GM12878 (cell line): ENCODE data around the gene SPI1. TPM values are rescaled to one million over a fixed set of nuclear protein-coding genes. Genes with fewer than 3 reads are reported as not detected.

ENCODE experiments used
- ATAC-seq: fragments of 200-7000 bp; cut with Tn5 transposase; 3 replicates; pipeline ENCODE4 v1.9.1; 2020; ENCODE audit warnings: mild to moderate bottlenecking, moderate library complexity
- BruUV-seq: library from RNA; stranded (reverse); fragments of 400-500 nt; replicated peaks from 2 replicates; lab custom pipeline; 2021; lab: Mats Ljungman, UMichigan
- CTCF ChIA-PET: fragments of 300-600 bp; sonication (Branson Sonifier 250); formaldehyde crosslinking; extraction: SDS; loops from one replicate; lab custom pipeline; 2021; ENCODE audit warnings: inconsistent platforms; lab: Yijun Ruan, JAX
- POLR2A ChIA-PET: fragments of 350-600 bp; formaldehyde crosslinking; extraction: SDS; loops from one replicate; lab custom pipeline; 2021; ENCODE audit warnings: inconsistent platforms; lab: Charles Lee
- RAD21 ChIA-PET: fragments of 300-600 bp; sonication (Branson Sonifier 250); formaldehyde crosslinking; loops from one replicate; lab custom pipeline; 2023; ENCODE audit warnings: antibody characterized with exemption; ENCODE audit not compliant: unreplicated experiment; lab: Charles Lee
- SMC1A ChIA-PET: fragments of 300-600 bp; sonication (Branson Sonifier 250); formaldehyde crosslinking; loops from one replicate; lab custom pipeline; 2023; ENCODE audit not compliant: unreplicated experiment, uncharacterized antibody; lab: Charles Lee
- DNase-seq: peaks from one replicate; pipeline ENCODE4 v3.0.0-alpha.2; 2011; ENCODE audit warnings: low read depth, low spot score
- FAIRE-seq: peaks from 3 replicates; lab custom pipeline; 2011; peaks lifted over from hg19 to GRCh38; lab: Jason Lieb, UNC
- H2AFZ ChIP-seq: 2 replicates; pipeline ENCODE4 v1.6.0; 2011; ENCODE audit warnings: low read depth, low read length, control low read depth; ENCODE audit not compliant: control insufficient read depth
- H3K27ac ChIP-seq: 2 replicates; pipeline ENCODE4 v1.5.1; 2011; ENCODE audit warnings: control low read depth; ENCODE audit not compliant: control insufficient read depth, insufficient read depth
- H3K27me3 ChIP-seq, 2 experiments: replicated peaks in 1 of 2; 2 replicates each; pipeline versions ENCODE4 v1.6.0 to v1.6.1; 2011; ENCODE audit warnings: low read length in 1 of 2; ENCODE audit not compliant: control insufficient read depth in 2 of 2, insufficient read depth in 2 of 2
- H3K36me3 ChIP-seq, 2 experiments: 2 replicates each; pipeline ENCODE4 v1.5.1; 2011; ENCODE audit warnings: low read length in 1 of 2; ENCODE audit not compliant: control insufficient read depth in 2 of 2, insufficient read depth in 2 of 2
- H3K4me1 ChIP-seq: 2 replicates; pipeline ENCODE4 v1.6.1; 2011; ENCODE audit warnings: mild to moderate bottlenecking, low read length, moderate library complexity, mixed read lengths; ENCODE audit not compliant: control insufficient read depth, insufficient read depth
- H3K4me2 ChIP-seq: 2 replicates; pipeline ENCODE4 v1.6.0; 2011; ENCODE audit warnings: control low read depth; ENCODE audit not compliant: control insufficient read depth, insufficient read depth
- H3K4me3 ChIP-seq: fragments of 200-600 bp; sonication (generic); 2 replicates; pipeline ENCODE4 v1.5.1; 2016
- H3K79me2 ChIP-seq: 2 replicates; pipeline ENCODE4 v1.6.0; 2011; ENCODE audit warnings: low read length; ENCODE audit not compliant: control insufficient read depth, insufficient read depth
- H3K9ac ChIP-seq: 2 replicates; pipeline ENCODE4 v1.8.0; 2011; ENCODE audit warnings: low read length, control low read depth, mixed read lengths; ENCODE audit not compliant: control insufficient read depth, insufficient read depth
- H3K9me3 ChIP-seq: replicated peaks from 3 replicates; pipeline ENCODE4 v1.5.1; 2011; ENCODE audit warnings: mild to moderate bottlenecking, low read length; ENCODE audit not compliant: control insufficient read depth, insufficient read depth
- H4K20me1 ChIP-seq: 2 replicates; pipeline ENCODE4 v1.6.0; 2011; ENCODE audit not compliant: control insufficient read depth, insufficient read depth
- ATF3 ChIP-seq: IDR thresholded peaks from 2 replicates; pipeline ENCODE4 v1.6.1; 2011; ENCODE audit warnings: low read depth, mild to moderate bottlenecking, low read length, moderate library complexity, borderline replicate concordance; ENCODE audit errors: extremely low read depth
- CEBPB ChIP-seq, 2 experiments: fragments of 150-350 bp in 1 of 2; IDR thresholded peaks; 2 replicates each; pipeline ENCODE4 v1.6.1; 2012 to 2014; ENCODE audit warnings: low read depth in 2 of 2, low read length in 2 of 2, borderline replicate concordance in 1 of 2, inconsistent platforms in 1 of 2
- DPF2 ChIP-seq: fragments of 450-650 bp; IDR thresholded peaks from 2 replicates; pipeline ENCODE4 v1.6.1; 2017; ENCODE audit warnings: mild to moderate bottlenecking
- EED ChIP-seq: sonication (generic); IDR thresholded peaks from 2 replicates; pipeline ENCODE4 v1.6.1; 2016; ENCODE audit warnings: antibody characterized with exemption, low read depth
- GATAD2B ChIP-seq: fragments of 450-650 bp; conservative IDR thresholded peaks from 2 replicates; pipeline ENCODE4 v1.6.1; 2017; ENCODE audit warnings: low read depth, mild to moderate bottlenecking, moderate library complexity
- HDGF ChIP-seq: fragments of 450-650 bp; IDR thresholded peaks from 2 replicates; pipeline ENCODE4 v1.6.1; 2016; ENCODE audit warnings: antibody characterized with exemption
- IKZF1 ChIP-seq: fragments of 450-650 bp; conservative IDR thresholded peaks from 2 replicates; pipeline ENCODE4 v1.6.1; 2017; ENCODE audit warnings: antibody characterized with exemption, mild to moderate bottlenecking
- IRF4 ChIP-seq: IDR thresholded peaks from 2 replicates; pipeline ENCODE4 v1.6.1; 2011; ENCODE audit warnings: low read depth, low read length
- JUNB ChIP-seq: IDR thresholded peaks from 2 replicates; pipeline ENCODE4 v1.6.1; 2016; ENCODE audit warnings: antibody characterized with exemption, mild to moderate bottlenecking
- LARP7 ChIP-seq: fragments of 450-650 bp; IDR thresholded peaks from 2 replicates; pipeline ENCODE4 v1.6.1; 2017; ENCODE audit warnings: mild to moderate bottlenecking
- MAX ChIP-seq: IDR thresholded peaks from 2 replicates; pipeline ENCODE4 v1.6.1; 2012; ENCODE audit warnings: low read depth, low read length, improper control_type of control experiment
- NKRF ChIP-seq: fragments of 450-650 bp; conservative IDR thresholded peaks from 2 replicates; pipeline ENCODE4 v1.6.1; 2017; ENCODE audit warnings: mild to moderate bottlenecking, moderate library complexity
- NRF1 ChIP-seq: conservative IDR thresholded peaks from 2 replicates; pipeline ENCODE4 v1.6.1; 2011; ENCODE audit warnings: mild to moderate bottlenecking, low read depth, low read length, improper control_type of control experiment
- PML ChIP-seq: IDR thresholded peaks from 2 replicates; pipeline ENCODE4 v1.6.1; 2012; ENCODE audit warnings: low read length, inconsistent platforms
- POLR2AphosphoS5 ChIP-seq: IDR thresholded peaks from 2 replicates; pipeline ENCODE4 v1.6.1; 2011; ENCODE audit warnings: mild to moderate bottlenecking, low read length, inconsistent platforms
- SREBF1 ChIP-seq: IDR thresholded peaks from 2 replicates; pipeline ENCODE4 v1.6.1; 2012; ENCODE audit warnings: mild to moderate bottlenecking, low read length
- STAT1 ChIP-seq: fragments of 450-650 bp; conservative IDR thresholded peaks from 2 replicates; pipeline ENCODE4 v1.6.1; 2014; ENCODE audit warnings: antibody characterized with exemption, mild to moderate bottlenecking
- USF2 ChIP-seq: IDR thresholded peaks from 2 replicates; pipeline ENCODE4 v1.6.1; 2011; ENCODE audit warnings: low read depth, low read length, improper control_type of control experiment, borderline replicate concordance
- YBX1 ChIP-seq: fragments of 450-650 bp; IDR thresholded peaks from 2 replicates; pipeline ENCODE4 v1.6.1; 2016; ENCODE audit warnings: antibody characterized with exemption
- WGBS: methylation state at CpG from one replicate; pipeline ENCODE4 v1.1.6; 2016; ENCODE audit warnings: low lambda C conversion rate; ENCODE audit not compliant: insufficient replicate concordance, insufficient coverage; ENCODE audit errors: missing lambda C conversion rate; 5-methylcytosine and 5-hydroxymethylcytosine counted together
- in situ Hi-C: fragments of 300-500 bp; cut with MboI; formaldehyde crosslinking; loops from 9 replicates; pipeline ENCODE4 v1.14.3; 2018; ENCODE audit warnings: mixed read lengths
- intact Hi-C: fragments of 100-400 bp; cut with micrococcal nuclease; formaldehyde crosslinking; loops from one replicate; pipeline ENCODE4 v1.14.2; 2022; ENCODE audit not compliant: unreplicated experiment
- polyA plus RNA-seq, 11 experiments: library from polyadenylated mRNA; depleted of rRNA in 4 of 11; unstranded in 6 of 11; stranded (reverse) in 5 of 11; fragments of >200 nt; fragmentation: Nextera tagmentation in 4 of 11; fragmentation: Illumina TruSeq in 1 of 11; extraction: Ambion mirVana in 4 of 11; extraction: Trizol in 1 of 11; gene quantifications; 1 replicate in 1 of 11; 2 replicates in 10 of 11; pipeline versions ENCODE4 v1.2.1 to v1.2.3, GENCODE V29; 2011 to 2016; ENCODE audit warnings: inconsistent platforms in 2 of 11, missing spikeins in 2 of 11, low read depth in 1 of 11
- total RNA-seq, 4 experiments: library from RNA; depleted of rRNA in 3 of 4; stranded (reverse); fragments of >200 nt in 3 of 4; fragmentation: Illumina TruSeq in 1 of 4; extraction: Trizol in 1 of 4; gene quantifications; 2 replicates each; pipeline versions ENCODE4 v1.2.1 to v1.2.3, GENCODE V29; 2013 to 2021

Gene SPI1
- total and polyA plus RNA-seq, 10 of the 15 experiments (the other 5 are each of a cell fraction or from before 2014, with no cell fraction given): 0.05 to 31.1 (median 9.7) TPM

GRCh38 chr11:47377571-47378009 lies 757 bp downstream of the SPI1 start:
- RAD21 ChIA-PET: interaction anchor here (1.0 to 3.4 kb wide), 6 partner anchors 13 to 679 kb away, joined by 3 to 31 read pairs (median 7); partner anchors contain the start of gene SLC39A13
- Histone ChIP-seq H2AFZ (peak overlapping the region; percentile 71; the same call in 1 of the 2 replicates), H3K79me2 (peaks cover 41% of the 10 kb centered on the region), H3K4me2 (peak overlapping the region; percentile 89), H3K27ac (peak overlapping the region; percentile 93), H3K4me3 (peak overlapping the region; percentile 80), H3K36me3 (peaks cover 2 to 3% of the 10 kb centered on the region in 2 experiments; a peak in 3 of 4 replicates), H3K9ac (peak overlapping the region; percentile 85), H3K9me3 (no peaks in the 10 kb centered on the region), H4K20me1 (no peaks in the 10 kb centered on the region), H3K27me3 (no peaks in the 10 kb centered on the region), H3K4me1 (peaks cover 21% of the 10 kb centered on the region)
- POLR2A ChIA-PET: interaction anchor here (0.6 to 5.0 kb wide), 8 partner anchors 11 to 753 kb away, joined by 3 to 94 read pairs (median 4); partner anchors contain the start of gene SLC39A13
- in situ Hi-C loops: no loop called here
- SMC1A ChIA-PET: interaction anchor here (0.6 to 3.7 kb wide), 5 partner anchors 14 to 106 kb away, joined by 3 to 36 read pairs (median 8); no protein-coding TSS in a partner anchor
- intact Hi-C loops: loop anchor here (1.0 to 10.0 kb wide), 4 partner anchors 31 to 477 kb away; partner anchors contain the start of genes FNBP4 and SLC39A13
- DNase-seq (no peak), FAIRE-seq (no peak), ATAC-seq (peak; percentile 50)
- BruUV-seq: no TSS peak
- 0% methylated on average over 5 of the region's 5 CpGs for WGBS
- TF ChIP-seq LARP7 (no peak), POLR2AphosphoS5 (no peak), NKRF (no peak), DPF2 (no peak), USF2 (no peak), ATF3 (no peak), MAX (no peak), IKZF1 (no peak), NRF1 (no peak), PML (no peak), SREBF1 (no peak), GATAD2B (no peak), IRF4 (no peak), JUNB (no peak), EED (no peak), HDGF (no peak), YBX1 (no peak), CEBPB (IDR thresholded peaks at IDR 0.05; ENCODE audit: borderline replicate concordance in 1 of 2, low read depth in 2 of 2, low read length in 2 of 2) (no peak), STAT1 (no peak)
- CTCF ChIA-PET: interaction anchor here (0.5 to 4.1 kb wide), 9 partner anchors 14 to 1129 kb away, joined by 3 to 20 read pairs (median 5); no protein-coding TSS in a partner anchor
